Prostate gland (tissue), 2 donors: ENCODE results near the gene ZBTB5.

Source experiments
- CTCF ChIP-seq, 4 experiments: fragments of 200-600 bp in 2 of 4; fragments of 450-650 bp in 2 of 4; sonication (generic) in 2 of 4; IDR thresholded peaks; 1 replicate in 3 of 4; 2 replicates in 1 of 4; pipeline ENCODE4 v1.5.1; 2016 to 2019; ENCODE audit warnings: antibody characterized with exemption in 4 of 4, mild to moderate bottlenecking in 2 of 4, moderate library complexity in 2 of 4
- POLR2A ChIP-seq: fragments of 450-650 bp; IDR thresholded peaks from one replicate; pipeline ENCODE4 v1.6.1; 2016; ENCODE audit warnings: antibody characterized with exemption, mild to moderate bottlenecking
- POLR2AphosphoS5 ChIP-seq: sonication (generic); formaldehyde crosslinking; IDR thresholded peaks from one replicate; pipeline ENCODE4 v1.6.1; 2017; ENCODE audit warnings: antibody characterized with exemption

GRCh38 chr9:37399336-37399735, 65.9 kb downstream of the ZBTB5 start:
- no peak for TF ChIP-seq POLR2A
- no peak for TF ChIP-seq CTCF (IDR thresholded peaks at IDR 0.05)
- no peak for TF ChIP-seq POLR2AphosphoS5
